T-cell (primary cell): Measurements from ENCODE around the gene LRRC71. TPM values are rescaled to one million over a fixed set of nuclear protein-coding genes. Genes with fewer than 3 reads are reported as not detected.

Experiments used
- ATAC-seq, 4 experiments: fragments of 200-7000 bp in 3 of 4; fragments of 150-1000 bp in 1 of 4; cut with Tn5 transposase; replicated peaks in 1 of 4; 1 replicate in 3 of 4; 2 replicates in 1 of 4; pipeline ENCODE4 v1.10.0; 2021; ENCODE audit warnings: moderate library complexity in 3 of 4, mild to moderate bottlenecking in 2 of 4, moderate number of reproducible peaks in 1 of 4
- CTCF ChIA-PET, 2 donors: fragments of 300-600 bp; sonication (Branson Sonifier 250); formaldehyde crosslinking; loops; one replicate each; lab custom pipeline; 2022; ENCODE audit warnings: antibody characterized with exemption in 2 of 2; lab: Charles Lee
- POLR2A ChIA-PET, 2 donors: fragments of 300-600 bp; sonication (Branson Sonifier 250); formaldehyde crosslinking; loops; one replicate each; lab custom pipeline; 2022; ENCODE audit warnings: antibody characterized with exemption in 2 of 2; lab: Charles Lee
- DNase-seq, 35 experiments: peaks; one replicate each; pipeline versions ENCODE4 v3.0.0 to v3.0.0-alpha.2; 2013 to 2023
- H3K27ac ChIP-seq: one replicate; pipeline ENCODE4 v1.5.1; 2013; ENCODE audit warnings: low read length
- H3K27me3 ChIP-seq, 2 experiments: replicated peaks in 1 of 2; 1 replicate in 1 of 2; 2 replicates in 1 of 2; pipeline versions ENCODE4 v1.6.1 to v1.7.0; 2013; ENCODE audit warnings: low read length in 1 of 2, mixed read lengths in 1 of 2; ENCODE audit not compliant: control insufficient read depth in 2 of 2, insufficient read depth in 2 of 2; ENCODE audit errors: extremely low read depth in 1 of 2
- H3K36me3 ChIP-seq, 2 donors: 1 replicate in 1 of 2; 2 replicates in 1 of 2; pipeline versions ENCODE4 v1.6.1 to v1.7.0; 2013; ENCODE audit warnings: low read length in 1 of 2; ENCODE audit not compliant: control insufficient read depth in 2 of 2, insufficient read depth in 1 of 2; ENCODE audit errors: extremely low read depth in 1 of 2
- H3K4me1 ChIP-seq, 2 experiments: 1 replicate in 1 of 2; 2 replicates in 1 of 2; pipeline versions ENCODE4 v1.6.1 to v1.7.0; 2013; ENCODE audit warnings: low read length in 2 of 2, mixed read lengths in 1 of 2; ENCODE audit not compliant: insufficient read depth in 2 of 2, control insufficient read depth in 1 of 2; ENCODE audit errors: extremely low read depth in 1 of 2
- H3K4me3 ChIP-seq, 2 donors: 1 replicate in 1 of 2; 2 replicates in 1 of 2; pipeline versions ENCODE4 v1.5.1 to v1.7.0; 2013; ENCODE audit warnings: mild to moderate bottlenecking in 2 of 2, low read length in 1 of 2, moderate library complexity in 1 of 2; ENCODE audit not compliant: control insufficient read depth in 1 of 2; ENCODE audit errors: extremely low read depth in 1 of 2
- H3K9me3 ChIP-seq: 2 replicates; pipeline ENCODE4 v1.7.0; 2013
- H3K27ac Mint-ChIP-seq, 2 donors: one replicate each; pipeline ENCODE4 v1.8.0; 2020 to 2021; ENCODE audit warnings: mild to moderate bottlenecking in 2 of 2, mixed read lengths in 2 of 2
- H3K27me3 Mint-ChIP-seq, 2 donors: one replicate each; pipeline ENCODE4 v1.8.0; 2021 to 2022; ENCODE audit warnings: mixed read lengths in 2 of 2
- H3K36me3 Mint-ChIP-seq: one replicate; pipeline ENCODE4 v1.8.0; 2021; ENCODE audit warnings: mixed read lengths
- H3K4me1 Mint-ChIP-seq, 3 donors: one replicate each; pipeline ENCODE4 v1.8.0; 2020 to 2022; ENCODE audit warnings: mixed read lengths in 3 of 3, mild to moderate bottlenecking in 1 of 3
- H3K4me3 Mint-ChIP-seq, 3 donors: one replicate each; pipeline ENCODE4 v1.8.0; 2020 to 2022; ENCODE audit warnings: mild to moderate bottlenecking in 3 of 3, mixed read lengths in 3 of 3, moderate library complexity in 3 of 3
- H3K9me3 Mint-ChIP-seq, 3 donors: one replicate each; pipeline ENCODE4 v1.8.0; 2020 to 2022; ENCODE audit warnings: mixed read lengths in 3 of 3
- WGBS: methylation state at CpG from one replicate; pipeline ENCODE4 v1.1.5; 2013; ENCODE audit warnings: missing lambda C conversion rate; ENCODE audit not compliant: insufficient coverage; 5-methylcytosine and 5-hydroxymethylcytosine counted together
- total RNA-seq, 35 experiments: library from RNA in 6 of 35; stranded (reverse) in 6 of 35; fragments of 120-200 nt in 1 of 35; gene quantifications; one replicate each; pipeline versions ENCODE4 v1.2.1 to v1.2.4 and lab custom pipeline; 2013 to 2026

The LRRC71 gene
- total RNA-seq, 5 donors from 2014 or later (not counting 1 experiment from before 2014, with no cell fraction given) = not detected

DNA sequence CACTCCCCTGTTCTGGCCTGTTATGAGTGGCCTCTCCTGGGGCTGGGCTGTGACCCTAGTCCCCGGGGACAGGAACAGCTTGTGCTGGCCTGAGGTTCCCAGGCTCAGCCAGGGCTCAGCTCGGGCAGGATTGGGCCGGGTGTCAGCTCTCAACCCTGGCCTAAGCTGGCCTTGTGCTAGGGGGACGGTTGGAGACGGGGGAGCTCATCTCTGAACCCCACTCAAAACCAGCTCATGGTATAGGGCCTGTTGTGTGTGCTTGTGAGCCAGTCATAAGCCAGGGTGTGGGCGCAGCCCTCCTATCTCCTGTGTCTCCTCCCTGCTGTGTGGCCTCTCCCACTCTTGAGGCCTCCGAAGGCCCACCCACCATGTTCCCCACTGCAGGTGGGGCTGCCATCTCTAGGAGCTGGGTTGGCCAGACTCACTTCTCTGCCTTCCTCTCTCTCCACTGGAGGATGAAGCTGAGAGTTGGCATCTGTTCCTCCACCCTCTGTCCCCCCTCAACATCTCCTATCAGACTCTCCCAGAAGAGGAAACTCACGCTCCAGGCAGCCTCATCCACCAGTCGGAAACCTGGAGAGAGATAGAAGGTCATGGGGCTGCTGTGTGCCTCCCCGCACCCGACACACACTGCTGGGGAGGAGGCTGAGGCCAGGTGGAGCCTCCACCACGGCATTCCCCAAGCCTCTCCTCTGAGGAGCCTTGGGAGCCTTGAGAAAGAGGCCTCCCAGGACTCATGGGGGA is 25.5 kb upstream of the LRRC71 start:
- 91% methylated on average over 2 of the region's 12 CpGs for WGBS
- H3K27me3 ChIP-seq = peaks cover 0 to 85% of the 10 kb centered on the region in 2 experiments
- no peak overlapping the region for H3K4me3 ChIP-seq
- ChIA-PET POLR2A (no interaction called here), CTCF (no interaction called here)
- Mint-ChIP-seq H3K36me3 (no peaks in the 10 kb centered on the region), H3K27me3 (peaks cover 25 to 61% of the 10 kb centered on the region in 2 donors), H3K4me1 (peaks cover 22 to 30% (median 26%) of the 10 kb centered on the region in 3 donors), H3K9me3 (no peaks in the 10 kb centered on the region), H3K4me3 (no peak overlapping the region), H3K27ac (no peak overlapping the region)
- DNase-seq (no peak), ATAC-seq (no peak)
- H3K9me3 ChIP-seq = no peaks in the 10 kb centered on the region
- H3K36me3 ChIP-seq = no peaks in the 10 kb centered on the region
- no peak overlapping the region for H3K27ac ChIP-seq
- H3K4me1 ChIP-seq = peaks cover 4 to 35% of the 10 kb centered on the region in 2 experiments

- 93% methylated on average over 3 of the region's 4 CpGs for WGBS
- H3K4me3 Mint-ChIP-seq = no peak overlapping the region
- no peak overlapping the region for H3K4me3 ChIP-seq
Measured at GRCh38 chr1:156895455-156895812, 25.0 kb upstream of the LRRC71 start.

DNA sequence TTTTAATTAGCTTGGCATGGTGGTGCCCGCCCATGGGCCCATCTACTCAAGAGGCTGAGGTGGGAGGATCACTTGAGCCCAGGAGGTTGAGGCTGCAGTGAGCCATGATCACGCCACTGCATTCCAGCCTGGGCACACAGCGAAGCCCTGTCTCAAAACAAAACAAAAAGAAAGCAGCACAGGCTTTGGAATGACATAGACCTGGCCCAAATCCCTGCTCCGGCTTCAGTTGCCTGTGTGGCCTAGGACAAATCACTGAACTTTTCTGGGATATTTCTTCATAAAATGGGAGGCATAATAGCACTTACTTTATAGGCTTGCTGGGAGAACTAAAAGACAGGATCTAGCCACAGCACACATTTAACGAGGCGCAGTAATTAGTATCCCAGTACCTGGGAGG is 24.5 kb upstream of the LRRC71 start:
- H3K36me3 Mint-ChIP-seq = no peaks in the 10 kb centered on the region
- POLR2A ChIA-PET = no interaction called here
- no peak overlapping the region for H3K4me3 Mint-ChIP-seq
- no peaks in the 10 kb centered on the region for H3K9me3 Mint-ChIP-seq
- peaks cover 19 to 57% of the 10 kb centered on the region in 2 donors for H3K27me3 Mint-ChIP-seq
- H3K27me3 ChIP-seq = peaks cover 0 to 91% of the 10 kb centered on the region in 2 experiments
- CTCF ChIA-PET = no interaction called here
- H3K9me3 ChIP-seq = no peaks in the 10 kb centered on the region
- no peaks in the 10 kb centered on the region for H3K36me3 ChIP-seq
- H3K4me1 ChIP-seq = peaks cover 4 to 32% of the 10 kb centered on the region in 2 experiments
- no peak overlapping the region for H3K27ac ChIP-seq
- H3K4me1 Mint-ChIP-seq = peaks cover 18 to 24% (median 23%) of the 10 kb centered on the region in 3 donors
- DNase-seq (no peak), ATAC-seq (no peak)
- 83% methylated on average over 3 of the region's 6 CpGs for WGBS
- no peak overlapping the region for H3K27ac Mint-ChIP-seq
- H3K4me3 ChIP-seq = no peak overlapping the region

More at GRCh38 chr1:156895455-156895812, 25.0 kb upstream of the LRRC71 start:
- Mint-ChIP-seq H3K36me3 (no peaks in the 10 kb centered on the region), H3K27me3 (peaks cover 21 to 58% of the 10 kb centered on the region in 2 donors), H3K9me3 (no peaks in the 10 kb centered on the region), H3K27ac (no peak overlapping the region), H3K4me1 (peaks cover 18 to 25% (median 23%) of the 10 kb centered on the region in 3 donors)
- ChIA-PET CTCF (no interaction called here), POLR2A (no interaction called here)
- Histone ChIP-seq H3K36me3 (no peaks in the 10 kb centered on the region), H3K27ac (no peak overlapping the region), H3K4me1 (peaks cover 4 to 32% of the 10 kb centered on the region in 2 experiments), H3K27me3 (peaks cover 0 to 87% of the 10 kb centered on the region in 2 experiments), H3K9me3 (no peaks in the 10 kb centered on the region)
- DNase-seq (no peak), ATAC-seq (no peak)

DNA sequence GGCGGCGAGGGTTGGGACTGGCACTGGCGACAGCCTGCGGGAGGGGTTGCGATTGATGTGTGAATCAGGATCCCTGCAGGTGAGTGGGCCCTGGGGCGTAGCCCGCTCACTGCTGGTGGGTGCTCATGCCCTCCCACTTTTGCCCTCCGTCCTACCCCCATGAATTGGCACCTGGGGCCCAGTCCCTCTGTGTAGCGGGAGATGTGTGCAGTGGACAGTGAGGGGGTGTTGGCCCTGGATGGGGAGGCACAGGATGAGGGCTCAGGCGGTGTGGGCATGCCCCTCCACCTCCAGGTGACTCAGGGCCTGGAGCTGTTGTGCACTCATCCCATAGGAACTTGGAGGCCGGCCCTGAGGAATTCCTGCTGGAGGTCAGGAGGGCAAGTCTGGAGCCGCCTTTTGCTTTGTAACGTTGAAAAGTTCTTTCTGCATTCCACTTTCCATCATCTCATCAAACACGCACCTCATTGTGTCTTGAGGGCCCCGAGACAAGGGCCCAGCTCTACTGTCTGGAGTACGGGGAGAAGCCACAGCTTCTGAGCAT is 23.9 kb upstream of the LRRC71 start:
- Mint-ChIP-seq H3K4me1 (peaks cover 17 to 24% (median 22%) of the 10 kb centered on the region in 3 donors), H3K36me3 (no peaks in the 10 kb centered on the region), H3K27me3 (peaks cover 14 to 57% of the 10 kb centered on the region in 2 donors), H3K9me3 (no peaks in the 10 kb centered on the region), H3K27ac (peak overlapping the region in 1 of 2 donors; percentile 43), H3K4me3 (no peak overlapping the region)
- no peaks in the 10 kb centered on the region for H3K36me3 ChIP-seq
- no peak for ATAC-seq
- no peak overlapping the region for H3K27ac ChIP-seq
- CTCF ChIA-PET = no interaction called here
- whole genome bisulfite sequencing = 90% methylated on average over 7 of the region's 16 CpGs
- peaks cover 4 to 32% of the 10 kb centered on the region in 2 experiments for H3K4me1 ChIP-seq
- H3K9me3 ChIP-seq = no peaks in the 10 kb centered on the region
- no peak for DNase-seq
- H3K27me3 ChIP-seq = peaks cover 0 to 95% of the 10 kb centered on the region in 2 experiments
- POLR2A ChIA-PET = no interaction called here
- H3K4me3 ChIP-seq = no peak overlapping the region

DNA sequence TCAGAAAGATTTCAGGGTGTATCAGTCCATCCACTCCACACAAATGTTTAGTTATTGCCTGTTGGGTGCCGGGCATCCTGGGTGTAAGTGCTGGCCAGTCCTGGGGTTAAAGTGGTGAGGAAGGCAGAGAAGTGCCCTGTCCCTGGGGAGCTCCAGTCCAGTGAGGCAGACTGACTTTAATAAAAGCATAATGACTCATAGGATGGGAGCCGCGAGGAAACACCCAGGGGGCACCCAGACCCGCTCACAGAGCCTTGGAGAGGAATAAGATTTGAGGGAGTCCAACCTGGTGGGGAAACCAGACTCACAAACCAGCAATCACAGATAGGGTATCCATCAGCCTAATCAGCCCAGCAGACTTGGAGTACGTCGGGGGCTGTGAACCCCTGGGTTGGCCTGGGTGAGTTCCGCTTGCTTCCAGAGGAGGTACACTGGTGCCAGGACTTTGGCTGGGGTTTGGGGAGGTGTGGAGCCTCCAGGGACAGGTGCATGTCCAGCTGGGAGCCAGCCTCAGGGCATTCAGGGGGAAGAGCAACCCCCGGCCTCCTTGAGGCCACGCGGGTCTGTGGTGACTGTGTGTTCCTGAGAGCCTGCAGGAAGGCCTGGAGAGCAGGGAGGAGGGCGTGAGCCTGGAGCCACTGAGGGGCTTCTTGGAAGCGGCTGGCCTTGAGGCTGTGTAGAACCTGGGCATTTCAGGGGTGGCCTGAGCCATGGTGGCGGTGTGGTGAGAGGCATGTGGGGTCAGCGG is 23.2 kb upstream of the LRRC71 start:
- ChIA-PET CTCF (interaction anchor here in 1 of 2 donors (0.6 kb wide), 1 partner anchor 98 kb away, joined by 11 read pairs; no protein-coding TSS in a partner anchor), POLR2A (no interaction called here)
- Mint-ChIP-seq H3K27me3 (peaks cover 10 to 56% of the 10 kb centered on the region in 2 donors), H3K4me3 (no peak overlapping the region), H3K4me1 (peaks cover 10 to 17% (median 16%) of the 10 kb centered on the region in 3 donors), H3K9me3 (no peaks in the 10 kb centered on the region), H3K36me3 (no peaks in the 10 kb centered on the region), H3K27ac (peak overlapping the region in 1 of 2 donors; percentile 43)
- Histone ChIP-seq H3K27ac (no peak overlapping the region), H3K4me3 (no peak overlapping the region), H3K36me3 (no peaks in the 10 kb centered on the region), H3K27me3 (peaks cover 0 to 94% of the 10 kb centered on the region in 2 experiments), H3K9me3 (no peaks in the 10 kb centered on the region), H3K4me1 (peaks cover 4 to 25% of the 10 kb centered on the region in 2 experiments)
- DNase-seq (no peak), ATAC-seq (no peak)
- WGBS = 76% methylated on average over 12 of the region's 14 CpGs

- CTCF ChIA-PET = interaction anchor here in 1 of 2 donors (0.6 kb wide), 1 partner anchor 99 kb away, joined by 11 read pairs; no protein-coding TSS in a partner anchor
- ATAC-seq = peak; percentile 13 to 46 (median 40)
Measured at GRCh38 chr1:156898161-156898566, 22.3 kb upstream of the LRRC71 start.

More at GRCh38 chr1:156898161-156898566, 22.3 kb upstream of the LRRC71 start:
- no peak overlapping the region for H3K27ac ChIP-seq
- H3K27me3 Mint-ChIP-seq = peaks cover 10 to 51% of the 10 kb centered on the region in 2 donors
- H3K9me3 ChIP-seq = no peaks in the 10 kb centered on the region
- peaks cover 0 to 88% of the 10 kb centered on the region in 2 experiments for H3K27me3 ChIP-seq
- peaks cover 7 to 10% (median 8%) of the 10 kb centered on the region in 3 donors for H3K4me1 Mint-ChIP-seq
- H3K27ac Mint-ChIP-seq = no peak overlapping the region
- no peaks in the 10 kb centered on the region for H3K36me3 Mint-ChIP-seq
- POLR2A ChIA-PET = no interaction called here
- WGBS = 10% methylated on average over 3 of the region's 13 CpGs
- peaks cover 2 to 16% of the 10 kb centered on the region in 2 experiments for H3K4me1 ChIP-seq
- no peaks in the 10 kb centered on the region for H3K9me3 Mint-ChIP-seq
- no peaks in the 10 kb centered on the region for H3K36me3 ChIP-seq
- H3K4me3 ChIP-seq = no peak overlapping the region
- H3K4me3 Mint-ChIP-seq = no peak overlapping the region
- DNase-seq = no peak
